ENCODE measurements around the gene PRKCE. TPM values are rescaled to one million over a fixed set of nuclear protein-coding genes. Genes with fewer than 3 reads are reported as not detected.
A peak's percentile ranks its signal among the peaks of the same experiment; 100 is the strongest.

Gene PRKCE
- polyA plus RNA-seq, 1 of the 3 experiments (the other 2 are of a cell fraction) = 16.3 TPM

- Histone ChIP-seq H4K20me1 (ENCODE audit: insufficient read depth) (no peaks in the 10 kb centered on the region), H3K36me3 (replicated peaks in 1 of 2; ENCODE audit: control insufficient read depth in 1 of 2, insufficient read depth in 2 of 2, low read length in 1 of 2) (no peaks in the 10 kb centered on the region), H3K9me3 (no peaks in the 10 kb centered on the region), H3K27ac (ENCODE audit: low read depth in 2 of 2, low read length in 1 of 2) (no peak overlapping the region), H3K4me3 (ENCODE audit: low read depth in 2 of 2, low read length in 1 of 2) (no peak overlapping the region), H3K9me2 (no peaks in the 10 kb centered on the region), H2AFZ (ENCODE audit: low read depth) (no peak overlapping the region), H3K4me2 (no peak overlapping the region), H3K27me3 (ENCODE audit: insufficient read depth) (no peaks in the 10 kb centered on the region), H3K79me2 (ENCODE audit: insufficient read depth) (no peaks in the 10 kb centered on the region), H3K9ac (no peak overlapping the region), H3F3A (replicated peaks; ENCODE audit: insufficient read depth) (peaks cover 15% of the 10 kb centered on the region), H3K4me1 (ENCODE audit: control insufficient read depth in 1 of 2, insufficient read depth in 2 of 2, low read depth in 1 of 2, low read length in 1 of 2) (peaks cover 13 to 32% of the 10 kb centered on the region in 2 experiments; a peak in 3 of 4 replicates)
- POLR2A ChIA-PET = no interaction called here
- CTCF ChIA-PET = interaction anchor here (1.1 to 2.6 kb wide), 2 partner anchors 13 to 20 kb away, joined by 3 to 11 read pairs; no protein-coding TSS in a partner anchor
- WGBS (ENCODE audit: low lambda C conversion rate) = 70% methylated on average over 4 of the region's 4 CpGs
- DNase-seq = no peak
- TF ChIP-seq ZBTB33 (IDR thresholded peaks at IDR 0.05; ENCODE audit: borderline replicate concordance, low read depth) = no peak
- TF ChIP-seq EP300 (IDR thresholded peaks at IDR 0.05; ENCODE audit: borderline replicate concordance in 1 of 2, low read depth in 1 of 2, low read length in 1 of 2) = peak in 1 of 2 experiments; percentile 32; a peak in 1 of 4 replicates
Measured at GRCh38 chr2:45809205-45809604, 157.7 kb downstream of the PRKCE start.

- no peak for DNase-seq
- Histone ChIP-seq H3K4me2 (peak overlapping the region; percentile 26), H3K36me3 (replicated peaks in 1 of 2; ENCODE audit: control insufficient read depth in 1 of 2, insufficient read depth in 2 of 2, low read length in 1 of 2) (no peaks in the 10 kb centered on the region), H3K9me3 (no peaks in the 10 kb centered on the region), H3K9ac (no peak overlapping the region), H3K79me2 (ENCODE audit: insufficient read depth) (no peaks in the 10 kb centered on the region), H4K20me1 (ENCODE audit: insufficient read depth) (no peaks in the 10 kb centered on the region), H3K27ac (ENCODE audit: low read depth in 2 of 2, low read length in 1 of 2) (peak overlapping the region; percentile 57 to 93), H3K27me3 (ENCODE audit: insufficient read depth) (no peaks in the 10 kb centered on the region), H3K9me2 (no peaks in the 10 kb centered on the region), H3K4me1 (ENCODE audit: control insufficient read depth in 1 of 2, insufficient read depth in 2 of 2, low read depth in 1 of 2, low read length in 1 of 2) (peaks cover 17 to 49% of the 10 kb centered on the region in 2 experiments), H2AFZ (ENCODE audit: low read depth) (no peak overlapping the region), H3K4me3 (ENCODE audit: low read depth in 2 of 2, low read length in 1 of 2) (no peak overlapping the region), H3F3A (replicated peaks; ENCODE audit: insufficient read depth) (peaks cover 15% of the 10 kb centered on the region)
- ChIA-PET CTCF (interaction anchor here (0.6 to 2.6 kb wide), 4 partner anchors 9 to 185 kb away, joined by 3 to 11 read pairs (median 3); no protein-coding TSS in a partner anchor), POLR2A (no interaction called here)
- TF ChIP-seq POLR2AphosphoS5 (IDR thresholded peaks at IDR 0.05; ENCODE audit: low read depth, low read length) = peak; percentile 25; the same call in 1 of the 2 replicates
- 0 out of 2 replicates have a peak, but pooled peaks have one; percentile 17 for TF ChIP-seq NFIC (IDR thresholded peaks at IDR 0.05; ENCODE audit: borderline replicate concordance)
- no peak for TF ChIP-seq RCOR1 (IDR thresholded peaks at IDR 0.05; ENCODE audit: low read length)
- TF ChIP-seq JUND (IDR thresholded peaks at IDR 0.05) = peak; percentile 62
- peak; percentile 88 for TF ChIP-seq TCF12 (IDR thresholded peaks at IDR 0.05)
- no peak for TF ChIP-seq NRF1 (IDR thresholded peaks at IDR 0.05; ENCODE audit: low read depth, low read length)
- TF ChIP-seq FOXJ3 (CRISPR knock-in tag; IDR thresholded peaks at IDR 0.05) = no peak
- no peak for TF ChIP-seq FOXM1 (IDR thresholded peaks at IDR 0.05; ENCODE audit: low read depth)
- peak; percentile 76; the same call in 1 of the 2 replicates for TF ChIP-seq RXRA (IDR thresholded peaks at IDR 0.05; ENCODE audit: borderline replicate concordance, low read depth)
- no peak for TF ChIP-seq RFX5 (IDR thresholded peaks at IDR 0.05; ENCODE audit: low read length)
- TF ChIP-seq EP300 (IDR thresholded peaks at IDR 0.05; ENCODE audit: borderline replicate concordance in 1 of 2, low read depth in 1 of 2, low read length in 1 of 2) = peak in 1 of 2 experiments; percentile 51; a peak in 1 of 4 replicates
- TF ChIP-seq FOSL2 (IDR thresholded peaks at IDR 0.05; ENCODE audit: borderline replicate concordance, low read depth) = peak; percentile 85
- no peak for TF ChIP-seq RAD21 (IDR thresholded peaks at IDR 0.05; ENCODE audit: low read length)
- no peak for TF ChIP-seq IRF3 (IDR thresholded peaks at IDR 0.05; ENCODE audit: low read depth, low read length)
- TF ChIP-seq SIN3A (IDR thresholded peaks at IDR 0.05; ENCODE audit: borderline replicate concordance, low read depth, low read length) = no peak
- peak; percentile 85 for TF ChIP-seq PBX3 (IDR thresholded peaks at IDR 0.05)
- TF ChIP-seq MAX (IDR thresholded peaks at IDR 0.05; ENCODE audit: low read depth) = peak; percentile 69
- no peak for TF ChIP-seq GATA2 (CRISPR knock-in tag; IDR thresholded peaks at IDR 0.05)
- WGBS (ENCODE audit: low lambda C conversion rate) = 26% methylated on average over 3 of the region's 3 CpGs
Measured at GRCh38 chr2:45812011-45812500, 160.6 kb downstream of the PRKCE start.

All from SK-N-SH (cell line).